K562 (cell line): ENCODE results near the gene MICALL2. TPM values are rescaled to one million over a fixed set of nuclear protein-coding genes. Genes with fewer than 3 reads are reported as not detected.

Source experiments
- ATAC-seq: fragments of 200-7000 bp; cut with Tn5 transposase; 3 replicates; pipeline ENCODE4 v1.9.1; 2020; ENCODE audit warnings: moderate library complexity
- BruUV-seq: library from RNA; stranded (reverse); fragments of 400-500 nt; replicated peaks from 2 replicates; lab custom pipeline; 2021; lab: Mats Ljungman, UMichigan
- CTCF ChIA-PET: fragments of 300-600 bp; formaldehyde crosslinking; extraction: SDS; loops from one replicate; lab custom pipeline; 2021; ENCODE audit warnings: low intra/inter-chr PET ratio; lab: Yijun Ruan, JAX
- POLR2A ChIA-PET: fragments of 300-600, 350-650 bp; sonication (Branson Sonifier 250); formaldehyde crosslinking; extraction: SDS; loops from one replicate; lab custom pipeline; 2021; ENCODE audit warnings: antibody characterized with exemption, inconsistent platforms; lab: Yijun Ruan, JAX
- DNase-seq, 4 experiments: peaks; one replicate each; pipeline versions ENCODE4 v3.0.0 to v3.0.0-alpha.2; 2011 to 2018; ENCODE audit warnings: low spot score in 3 of 4, mixed read lengths in 3 of 4; ENCODE audit errors: extremely low read depth in 1 of 4
- FAIRE-seq: peaks from 2 replicates; lab custom pipeline; 2011; peaks lifted over from hg19 to GRCh38; lab: Jason Lieb, UNC
- H2AFZ ChIP-seq: 2 replicates; pipeline ENCODE4 v1.6.0; 2011; ENCODE audit warnings: low read depth, low read length, control low read depth, inconsistent platforms
- H3K27ac ChIP-seq: fragments of 200-600 bp; 3 replicates; pipeline ENCODE4 v1.8.0; 2011; ENCODE audit warnings: low read depth, mild to moderate bottlenecking, control low read depth, inconsistent platforms, low read length, moderate library complexity, mixed read lengths; ENCODE audit errors: extremely low read depth
- H3K27me3 ChIP-seq, 2 experiments: fragments of 300-600 bp in 1 of 2; 2 replicates in 1 of 2; 3 replicates in 1 of 2; pipeline versions ENCODE4 v1.6.0 to v1.8.0; 2011; ENCODE audit warnings: inconsistent platforms in 2 of 2, low read length in 2 of 2, mild to moderate bottlenecking in 1 of 2, mixed read lengths in 1 of 2, moderate library complexity in 1 of 2; ENCODE audit not compliant: control insufficient read depth in 2 of 2, insufficient read depth in 2 of 2
- H3K36me3 ChIP-seq: fragments of 300-600 bp; 3 replicates; pipeline ENCODE4 v1.8.0; 2011; ENCODE audit warnings: mild to moderate bottlenecking, low read length, inconsistent platforms; ENCODE audit not compliant: control insufficient read depth, insufficient read depth
- H3K4me1 ChIP-seq, 2 experiments: fragments of 200-600 bp in 1 of 2; replicated peaks in 1 of 2; 2 replicates in 1 of 2; 3 replicates in 1 of 2; pipeline versions ENCODE4 v1.5.1 to v1.8.0; 2011; ENCODE audit warnings: inconsistent platforms in 2 of 2, low read length in 2 of 2, mild to moderate bottlenecking in 1 of 2, mixed read lengths in 1 of 2, moderate library complexity in 1 of 2; ENCODE audit not compliant: control insufficient read depth in 2 of 2, insufficient read depth in 2 of 2
- H3K4me2 ChIP-seq: 2 replicates; pipeline ENCODE4 v1.6.1; 2011; ENCODE audit warnings: low read length, control low read depth, inconsistent platforms, mixed read lengths; ENCODE audit not compliant: insufficient read depth
- H3K4me3 ChIP-seq: fragments of 200-600 bp; sonication (generic), shearing (Covaris generic); 2 replicates; pipeline ENCODE4 v1.5.1; 2016; ENCODE audit warnings: control low read depth, inconsistent platforms
- H3K79me2 ChIP-seq: fragments of 200-600 bp; 3 replicates; pipeline ENCODE4 v1.8.0; 2011; ENCODE audit warnings: low read length, inconsistent platforms; ENCODE audit not compliant: control insufficient read depth, insufficient read depth
- H3K9ac ChIP-seq, 2 experiments: 2 replicates each; pipeline versions ENCODE4 v1.6.0 to v1.6.1; 2011; ENCODE audit warnings: low read depth in 2 of 2, low read length in 2 of 2, control low read depth in 1 of 2, inconsistent platforms in 1 of 2, mild to moderate bottlenecking in 1 of 2, mixed read lengths in 1 of 2; ENCODE audit not compliant: insufficient read depth in 1 of 2
- H3K9me1 ChIP-seq: one replicate; pipeline ENCODE4 v1.6.0; 2011; ENCODE audit warnings: inconsistent platforms, mild to moderate bottlenecking, low read length, moderate library complexity; ENCODE audit not compliant: control insufficient read depth, insufficient read depth
- H3K9me3 ChIP-seq: replicated peaks from 2 replicates; pipeline ENCODE4 v1.5.1; 2011; ENCODE audit warnings: low read depth, low read length, inconsistent platforms; ENCODE audit not compliant: control insufficient read depth, insufficient read depth
- H4K20me1 ChIP-seq: replicated peaks from 2 replicates; pipeline ENCODE4 v1.6.1; 2011; ENCODE audit warnings: low read length, inconsistent platforms, mixed read lengths; ENCODE audit not compliant: control insufficient read depth, insufficient read depth
- ARID3B ChIP-seq: fragments of 250-450 bp; sonication (Bioruptor Pico); IDR thresholded peaks from 2 replicates; pipeline ENCODE4 v1.4.0; 2020; ENCODE audit warnings: borderline replicate concordance
- BCOR ChIP-seq: fragments of 450-650 bp; IDR thresholded peaks from 2 replicates; pipeline ENCODE4 v1.6.1; 2016
- JUND ChIP-seq, 2 experiments: IDR thresholded peaks; 2 replicates in 1 of 2; 3 replicates in 1 of 2; pipeline ENCODE4 v1.6.1; 2011; ENCODE audit warnings: borderline replicate concordance in 2 of 2, low read depth in 2 of 2, low read length in 2 of 2, improper control_type of control experiment in 1 of 2, missing biosample characterization in 1 of 2, missing genetic modification characterization in 1 of 2, missing genetic modification reagents in 1 of 2
- NFIC ChIP-seq: fragments of 450-650 bp; IDR thresholded peaks from 2 replicates; pipeline ENCODE4 v1.6.1; 2017; ENCODE audit warnings: mild to moderate bottlenecking, inconsistent platforms
- RBM25 ChIP-seq: fragments of 200-400 bp; formaldehyde crosslinking; IDR thresholded peaks from 2 replicates; pipeline ENCODE4 v1.6.1; 2018; ENCODE audit warnings: low read length, low read depth, moderate library complexity; ENCODE audit not compliant: severe bottlenecking
- ZNF146 ChIP-seq: IDR thresholded peaks from one replicate; pipeline ENCODE4 v1.6.1; 2018; ENCODE audit warnings: missing compliant biosample characterization; ENCODE audit not compliant: unreplicated experiment
- WGBS: fragments of 100-300 bp; shearing (Covaris generic); methylation state at CpG from one replicate; pipeline ENCODE4 v1.1.6; 2016; ENCODE audit warnings: low coverage, mixed read lengths; ENCODE audit not compliant: insufficient coverage; ENCODE audit errors: missing lambda C conversion rate; 5-methylcytosine and 5-hydroxymethylcytosine counted together
- in situ Hi-C: fragments of 300-500 bp; cut with MboI; formaldehyde crosslinking; loops from 4 replicates; pipeline ENCODE4 v1.15.0; 2018; ENCODE audit warnings: inconsistent platforms, mixed read lengths
- intact Hi-C: fragments of 100-400 bp; cut with micrococcal nuclease; formaldehyde crosslinking; loops from 2 replicates; pipeline ENCODE4 v1.14.2; 2022
- polyA plus RNA-seq, 8 experiments: library from polyadenylated mRNA; depleted of rRNA in 4 of 8; stranded (reverse) in 5 of 8; unstranded in 3 of 8; fragments of >200 nt; fragmentation: Nextera tagmentation in 2 of 8; fragmentation: Illumina TruSeq in 1 of 8; extraction: Ambion mirVana in 2 of 8; extraction: Trizol in 1 of 8; gene quantifications; 2 replicates each; pipeline versions ENCODE4 v1.2.1 to v1.2.3, GENCODE V29; 2011 to 2014; ENCODE audit warnings: inconsistent platforms in 1 of 8, missing spikeins in 1 of 8
- total RNA-seq, 7 experiments: library from RNA; depleted of rRNA in 6 of 7; stranded (reverse); fragments of >200 nt in 6 of 7; fragmentation: Illumina TruSeq in 2 of 7; extraction: Trizol in 2 of 7; gene quantifications; 2 replicates each; pipeline versions ENCODE4 v1.2.1 to v1.2.3, GENCODE V29; 2011 to 2021; ENCODE audit warnings: low replicate concordance in 1 of 7

Gene MICALL2
- total and polyA plus RNA-seq, 9 of the 15 experiments (the other 6 are each of a cell fraction or from before 2014, with no cell fraction given) = 1.8 to 103 (median 17.0) TPM

DNA sequence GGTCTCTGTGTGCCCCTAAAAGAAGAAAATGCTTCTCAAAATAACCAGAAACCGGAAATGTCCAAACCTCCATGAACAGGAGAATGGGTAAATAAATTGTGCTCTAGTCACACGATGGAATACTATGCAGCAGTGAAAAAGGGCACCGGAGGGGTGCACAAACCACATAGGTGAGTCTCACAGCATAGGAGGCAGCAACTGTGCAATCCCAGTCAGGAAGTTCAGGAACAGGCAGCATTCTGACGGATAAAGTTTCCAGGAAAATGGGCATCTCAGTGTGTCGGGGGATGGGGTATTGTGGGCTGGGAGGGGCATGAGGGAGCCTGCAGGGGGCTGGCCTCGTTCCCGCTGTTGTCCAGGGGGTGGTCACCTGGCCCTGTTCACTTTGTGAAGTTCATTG is 63.1 kb downstream of the MICALL2 start:
- Histone ChIP-seq H3K4me1 (peaks cover 3 to 10% of the 10 kb centered on the region in 2 experiments; a peak in 2 of 5 replicates), H3K9me3 (no peaks in the 10 kb centered on the region), H3K36me3 (no peaks in the 10 kb centered on the region), H3K4me2 (no peak overlapping the region), H2AFZ (no peak overlapping the region)
- ChIA-PET POLR2A (interaction anchor here (0.6 kb wide), 1 partner anchor 29 kb away, joined by 3 read pairs; no protein-coding TSS in a partner anchor), CTCF (interaction anchor here (0.5 kb wide), 1 partner anchor 55 kb away, joined by 4 read pairs; no protein-coding TSS in a partner anchor)
- intact Hi-C loops = no loop called here
- FAIRE-seq = no peak
- DNase-seq = no peak
- no peak for ATAC-seq
- TF ChIP-seq ARID3B (CRISPR knock-in tag) (no peak), ZNF146 (CRISPR knock-in tag) (peak; percentile 96), JUND (IDR thresholded peaks at IDR 0.05; ENCODE audit: borderline replicate concordance, low read depth, low read length) (no peak), JUND (tag; IDR thresholded peaks at IDR 0.05; ENCODE audit: borderline replicate concordance, low read depth, low read length) (no peak), RBM25 (peak; percentile 53), BCOR (peak; percentile 52; the same call in 1 of the 2 replicates), NFIC (no peak)
- TF ChIP-seq, all 486 proteins: peak for 3
- Histone ChIP-seq H3K9ac (no peak overlapping the region), H3K27ac (no peak overlapping the region), H4K20me1 (no peaks in the 10 kb centered on the region), H3K9me1 (no peaks in the 10 kb centered on the region), H3K79me2 (no peaks in the 10 kb centered on the region), H3K27me3 (peaks cover 26 to 60% of the 10 kb centered on the region in 2 experiments), H3K4me3 (no peak overlapping the region)
- 9% methylated on average over 7 of the region's 7 CpGs for WGBS
- BruUV-seq = no TSS peak
- in situ Hi-C loops = no loop called here
